Measurements from ENCODE around the gene ACADSB. TPM values are rescaled to one million over a fixed set of nuclear protein-coding genes. Genes with fewer than 3 reads are reported as not detected.

Gene ACADSB
- total and polyA plus RNA-seq, 10 of the 15 experiments (the other 5 are each of a cell fraction or from before 2014, with no cell fraction given): 10.8 to 24.0 (median 15.0) TPM

DNA sequence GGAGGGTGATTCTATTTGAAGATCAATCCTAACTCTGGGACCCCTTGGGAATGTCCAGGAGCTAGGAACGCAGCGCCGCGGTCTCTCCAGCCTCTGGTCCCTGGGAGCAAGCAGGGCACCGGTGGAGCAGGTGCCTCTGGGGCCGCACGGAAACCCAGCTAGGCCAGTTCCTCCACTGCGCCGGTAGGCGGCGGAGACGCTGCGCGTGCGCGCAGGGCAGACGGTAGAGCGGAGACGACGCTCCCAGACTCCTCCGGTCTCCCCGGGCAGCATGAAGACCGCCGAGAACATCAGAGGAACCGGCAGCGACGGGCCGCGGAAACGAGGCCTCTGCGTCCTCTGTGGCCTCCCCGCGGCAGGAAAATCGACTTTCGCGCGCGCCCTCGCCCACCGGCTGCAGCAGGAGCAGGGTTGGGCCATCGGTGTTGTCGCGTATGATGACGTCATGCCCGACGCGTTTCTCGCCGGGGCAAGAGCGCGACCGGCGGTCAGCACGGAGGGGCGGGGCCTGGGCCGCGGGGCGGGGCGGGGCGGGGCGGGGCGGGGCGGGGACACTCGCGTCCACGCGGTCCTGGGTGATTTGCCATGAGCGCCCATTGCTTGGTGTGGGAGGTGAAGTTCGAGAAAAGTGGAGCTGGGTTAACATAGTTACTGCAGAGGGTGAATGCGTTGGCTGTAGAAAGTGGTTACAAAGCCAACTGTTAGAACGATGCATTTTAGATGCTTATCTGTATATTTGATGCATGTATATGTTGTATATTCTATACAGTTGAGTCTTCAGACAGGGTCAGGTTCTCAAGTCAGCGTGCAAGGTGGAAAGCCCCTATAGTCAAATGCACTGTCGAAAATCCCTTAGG is 28.4 kb upstream of the ACADSB start, which contains the start of gene PSTK:
TSS of gene PSTK (plus strand) at position 193 of the 857 bp plus-strand sequence. CDS start at position 272, 79 bp downstream.
- Histone ChIP-seq H3K4me2 (ENCODE audit: control insufficient read depth, insufficient read depth) (peak within 1 kb of the TSS; percentile 98), H3K27ac (ENCODE audit: control insufficient read depth, insufficient read depth) (peak within 1 kb of the TSS; percentile 95), H4K20me1 (ENCODE audit: control insufficient read depth, insufficient read depth) (no peaks in the 10 kb centered on the region), H3K4me3 (peak within 1 kb of the TSS; percentile 69), H3K9ac (ENCODE audit: control insufficient read depth, insufficient read depth, low read length) (peak within 1 kb of the TSS; percentile 87), H3K4me1 (ENCODE audit: control insufficient read depth, insufficient read depth, low read length) (peaks cover 4% of the 10 kb centered on the region), H2AFZ (ENCODE audit: control insufficient read depth, low read depth, low read length) (peak within 1 kb of the TSS; percentile 99), H3K9me3 (replicated peaks; ENCODE audit: control insufficient read depth, insufficient read depth, low read length) (no peaks in the 10 kb centered on the region), H3K79me2 (ENCODE audit: control insufficient read depth, insufficient read depth, low read length) (no peaks in the 10 kb centered on the region), H3K36me3 (ENCODE audit: control insufficient read depth in 2 of 2, insufficient read depth in 2 of 2, low read length in 1 of 2) (0 out of 4 replicates have a peak, but pooled peaks cover 0 to 3% of the 10 kb centered on the region in 2 experiments), H3K27me3 (replicated peaks in 1 of 2; ENCODE audit: control insufficient read depth in 2 of 2, insufficient read depth in 2 of 2, low read length in 1 of 2) (no peaks in the 10 kb centered on the region; a peak in 1 of 4 replicates)
- in situ Hi-C loops (cut with MboI): no loop called here
- TSS peak; percentile 91 for BruUV-seq (replicated peaks)
- ATAC-seq (peak; percentile 98), FAIRE-seq (peak; percentile 85), DNase-seq (ENCODE audit: low read depth, low spot score) (peak; percentile 66)
- ChIA-PET RAD21 (ENCODE audit: unreplicated experiment) (interaction anchor here (0.8 to 2.1 kb wide), 9 partner anchors 10 to 63 kb away, joined by 3 to 21 read pairs (median 4); partner anchors contain the start of genes ACADSB, C10orf88 and IKZF5), CTCF (interaction anchor here (0.6 to 4.9 kb wide), 19 partner anchors 10 to 1156 kb away, joined by 3 to 38 read pairs (median 4); partner anchors contain the start of genes ACADSB, C10orf88 and IKZF5), POLR2A (interaction anchor here (0.9 to 2.4 kb wide), 7 partner anchors 10 to 32 kb away, joined by 3 to 21 read pairs (median 3); partner anchors contain the start of genes ACADSB, C10orf88 and IKZF5), SMC1A (ENCODE audit: uncharacterized antibody, unreplicated experiment) (interaction anchor here (0.6 to 2.4 kb wide), 8 partner anchors 10 to 62 kb away, joined by 3 to 8 read pairs (median 4); partner anchors contain the start of gene C10orf88)
- intact Hi-C loops (cut with micrococcal nuclease; ENCODE audit: unreplicated experiment): no loop called here
- WGBS (ENCODE audit: insufficient coverage, insufficient replicate concordance, low lambda C conversion rate, missing lambda C conversion rate): 2% methylated on average over 54 of the region's 73 CpGs
- TF ChIP-seq ZSCAN29 (IDR thresholded peaks at IDR 0.05) (peak; percentile 88), HCFC1 (IDR thresholded peaks at IDR 0.05; ENCODE audit: low read length) (peak; percentile 62; the same call in 1 of the 2 replicates), NKRF (conservative IDR thresholded peaks at IDR 0.05) (peak; percentile 85), SREBF2 (IDR thresholded peaks at IDR 0.05; ENCODE audit: low read length) (no peak), CEBPZ (IDR thresholded peaks at IDR 0.05; ENCODE audit: low read depth, low read length) (no peak), MYB (IDR thresholded peaks at IDR 0.05; ENCODE audit: borderline replicate concordance, low read depth, low read length) (no peak), ASH2L (IDR thresholded peaks at IDR 0.05; ENCODE audit: borderline replicate concordance, low read depth) (peak; percentile 96; the same call in 1 of the 2 replicates), NFYB (IDR thresholded peaks at IDR 0.05; ENCODE audit: insufficient read depth, low read depth, low read length) (no peak), IKZF1 (conservative IDR thresholded peaks at IDR 0.05) (peak; percentile 91)
- TF ChIP-seq, protein P1, sequence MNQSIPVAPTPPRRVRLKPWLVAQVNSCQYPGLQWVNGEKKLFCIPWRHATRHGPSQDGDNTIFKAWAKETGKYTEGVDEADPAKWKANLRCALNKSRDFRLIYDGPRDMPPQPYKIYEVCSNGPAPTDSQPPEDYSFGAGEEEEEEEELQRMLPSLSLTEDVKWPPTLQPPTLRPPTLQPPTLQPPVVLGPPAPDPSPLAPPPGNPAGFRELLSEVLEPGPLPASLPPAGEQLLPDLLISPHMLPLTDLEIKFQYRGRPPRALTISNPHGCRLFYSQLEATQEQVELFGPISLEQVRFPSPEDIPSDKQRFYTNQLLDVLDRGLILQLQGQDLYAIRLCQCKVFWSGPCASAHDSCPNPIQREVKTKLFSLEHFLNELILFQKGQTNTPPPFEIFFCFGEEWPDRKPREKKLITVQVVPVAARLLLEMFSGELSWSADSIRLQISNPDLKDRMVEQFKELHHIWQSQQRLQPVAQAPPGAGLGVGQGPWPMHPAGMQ (IDR thresholded peaks at IDR 0.05; ENCODE audit: borderline replicate concordance): no peak
- TF ChIP-seq, protein P2, sequence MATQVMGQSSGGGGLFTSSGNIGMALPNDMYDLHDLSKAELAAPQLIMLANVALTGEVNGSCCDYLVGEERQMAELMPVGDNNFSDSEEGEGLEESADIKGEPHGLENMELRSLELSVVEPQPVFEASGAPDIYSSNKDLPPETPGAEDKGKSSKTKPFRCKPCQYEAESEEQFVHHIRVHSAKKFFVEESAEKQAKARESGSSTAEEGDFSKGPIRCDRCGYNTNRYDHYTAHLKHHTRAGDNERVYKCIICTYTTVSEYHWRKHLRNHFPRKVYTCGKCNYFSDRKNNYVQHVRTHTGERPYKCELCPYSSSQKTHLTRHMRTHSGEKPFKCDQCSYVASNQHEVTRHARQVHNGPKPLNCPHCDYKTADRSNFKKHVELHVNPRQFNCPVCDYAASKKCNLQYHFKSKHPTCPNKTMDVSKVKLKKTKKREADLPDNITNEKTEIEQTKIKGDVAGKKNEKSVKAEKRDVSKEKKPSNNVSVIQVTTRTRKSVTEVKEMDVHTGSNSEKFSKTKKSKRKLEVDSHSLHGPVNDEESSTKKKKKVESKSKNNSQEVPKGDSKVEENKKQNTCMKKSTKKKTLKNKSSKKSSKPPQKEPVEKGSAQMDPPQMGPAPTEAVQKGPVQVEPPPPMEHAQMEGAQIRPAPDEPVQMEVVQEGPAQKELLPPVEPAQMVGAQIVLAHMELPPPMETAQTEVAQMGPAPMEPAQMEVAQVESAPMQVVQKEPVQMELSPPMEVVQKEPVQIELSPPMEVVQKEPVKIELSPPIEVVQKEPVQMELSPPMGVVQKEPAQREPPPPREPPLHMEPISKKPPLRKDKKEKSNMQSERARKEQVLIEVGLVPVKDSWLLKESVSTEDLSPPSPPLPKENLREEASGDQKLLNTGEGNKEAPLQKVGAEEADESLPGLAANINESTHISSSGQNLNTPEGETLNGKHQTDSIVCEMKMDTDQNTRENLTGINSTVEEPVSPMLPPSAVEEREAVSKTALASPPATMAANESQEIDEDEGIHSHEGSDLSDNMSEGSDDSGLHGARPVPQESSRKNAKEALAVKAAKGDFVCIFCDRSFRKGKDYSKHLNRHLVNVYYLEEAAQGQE (IDR thresholded peaks at IDR 0.05; ENCODE audit: low read depth, low read length): no peak
